WTC11 (cell line): Measurements from ENCODE around the gene UGP2. TPM values are rescaled to one million over a fixed set of nuclear protein-coding genes. Genes with fewer than 3 reads are reported as not detected.

Experiments used
- ATAC-seq: fragments of 200-7000 bp; cut with Tn5 transposase; 2 replicates; pipeline ENCODE4 v1.10.0; 2021; ENCODE audit warnings: mild to moderate bottlenecking, moderate library complexity
- CTCF ChIA-PET: fragments of 300-600 bp; sonication (Branson Sonifier 250); formaldehyde crosslinking; loops from one replicate; lab custom pipeline; 2021; ENCODE audit warnings: antibody characterized with exemption; lab: Charles Lee
- POLR2A ChIA-PET: fragments of 350-600 bp; sonication (Branson Sonifier 250); formaldehyde crosslinking; loops from one replicate; lab custom pipeline; 2021; ENCODE audit warnings: antibody characterized with exemption; lab: Charles Lee
- DNase-seq: peaks from one replicate; pipeline ENCODE4 v3.0.0; 2021; ENCODE audit warnings: low spot score
- H3K27ac Mint-ChIP-seq: 2 replicates; pipeline ENCODE4 v1.8.0; 2021; ENCODE audit warnings: mixed read lengths
- H3K27me3 Mint-ChIP-seq: 2 replicates; pipeline ENCODE4 v1.8.0; 2021; ENCODE audit warnings: low read depth, mild to moderate bottlenecking, moderate library complexity, mixed read lengths
- H3K36me3 Mint-ChIP-seq: 2 replicates; pipeline ENCODE4 v1.8.0; 2021; ENCODE audit warnings: mixed read lengths
- H3K4me1 Mint-ChIP-seq: 2 replicates; pipeline ENCODE4 v1.8.0; 2022; ENCODE audit warnings: mixed read lengths
- H3K4me3 Mint-ChIP-seq: 2 replicates; pipeline ENCODE4 v1.8.0; 2021; ENCODE audit warnings: mild to moderate bottlenecking, moderate library complexity, mixed read lengths
- H3K9me3 Mint-ChIP-seq: 2 replicates; pipeline ENCODE4 v1.8.0; 2021; ENCODE audit warnings: mixed read lengths
- GABPB1 ChIP-seq: sonication (generic); formaldehyde crosslinking; IDR thresholded peaks from 2 replicates; pipeline ENCODE4 v1.8.1; 2023; ENCODE audit warnings: mild to moderate bottlenecking, missing genetic modification reagents
- NR1H2 ChIP-seq: sonication (generic); formaldehyde crosslinking; IDR thresholded peaks from 2 replicates; pipeline ENCODE4 v1.9.0; 2021; ENCODE audit warnings: mild to moderate bottlenecking, moderate library complexity, missing genetic modification reagents
- NR3C1 ChIP-seq: sonication (generic); formaldehyde crosslinking; conservative IDR thresholded peaks from 2 replicates; pipeline ENCODE4 v1.8.1; 2023; ENCODE audit warnings: low read depth, mild to moderate bottlenecking, missing genetic modification reagents
- TEAD1 ChIP-seq: sonication (generic); formaldehyde crosslinking; IDR thresholded peaks from 2 replicates; pipeline ENCODE4 v1.8.0; 2022; ENCODE audit warnings: mild to moderate bottlenecking, missing genetic modification reagents
- ZBTB21 ChIP-seq: sonication (generic); formaldehyde crosslinking; IDR thresholded peaks from 2 replicates; pipeline ENCODE4 v1.8.1; 2023; ENCODE audit warnings: mild to moderate bottlenecking, missing genetic modification reagents, borderline replicate concordance
- ZNF263 ChIP-seq: sonication (generic); formaldehyde crosslinking; IDR thresholded peaks from 2 replicates; pipeline ENCODE4 v1.8.1; 2022; ENCODE audit warnings: low read depth, mild to moderate bottlenecking, moderate library complexity, missing genetic modification reagents
- ZNF423 ChIP-seq: fragments of 250-450 bp; sonication (Bioruptor Pico); IDR thresholded peaks from 2 replicates; pipeline ENCODE4 v2.1.2; 2022; ENCODE audit warnings: mild to moderate bottlenecking, moderate library complexity
- total RNA-seq: library from RNA; stranded (reverse); gene quantifications from 3 replicates; pipeline ENCODE4 v1.2.3, GENCODE V29; 2021
- TF ChIP-seq, protein P1 (sequence below): sonication (generic); formaldehyde crosslinking; IDR thresholded peaks from 2 replicates; pipeline ENCODE4 v1.8.0; 2023; ENCODE audit warnings: missing genetic modification reagents
- TF ChIP-seq, protein P2 (sequence below): sonication (generic); formaldehyde crosslinking; IDR thresholded peaks from 2 replicates; pipeline ENCODE4 v1.8.0; 2022; ENCODE audit warnings: mild to moderate bottlenecking, missing genetic modification reagents
- TF ChIP-seq, protein P3 (sequence below): sonication (generic); formaldehyde crosslinking; IDR thresholded peaks from 2 replicates; pipeline ENCODE4 v1.8.0; 2023; ENCODE audit warnings: mild to moderate bottlenecking, missing genetic modification reagents
- TF ChIP-seq, protein P4 (sequence below): sonication (generic); formaldehyde crosslinking; IDR thresholded peaks from 2 replicates; pipeline ENCODE4 v1.8.0; 2022; ENCODE audit warnings: missing genetic modification reagents
- TF ChIP-seq, protein P5 (sequence below): fragments of 250-450 bp; sonication (Bioruptor Pico); IDR thresholded peaks from 2 replicates; pipeline ENCODE4 v1.8.0; 2021; ENCODE audit warnings: mild to moderate bottlenecking
- TF ChIP-seq, protein P6 (sequence below): sonication (generic); formaldehyde crosslinking; IDR thresholded peaks from 2 replicates; pipeline ENCODE4 v1.8.1; 2023; ENCODE audit warnings: mild to moderate bottlenecking, missing genetic modification reagents, borderline replicate concordance
- TF ChIP-seq, protein P7 (sequence below): sonication (generic); formaldehyde crosslinking; IDR thresholded peaks from 2 replicates; pipeline ENCODE4 v1.8.1; 2023; ENCODE audit warnings: mild to moderate bottlenecking, missing genetic modification reagents

The UGP2 gene
- total RNA-seq, 1 experiment from 2014 or later: 543 TPM

DNA sequence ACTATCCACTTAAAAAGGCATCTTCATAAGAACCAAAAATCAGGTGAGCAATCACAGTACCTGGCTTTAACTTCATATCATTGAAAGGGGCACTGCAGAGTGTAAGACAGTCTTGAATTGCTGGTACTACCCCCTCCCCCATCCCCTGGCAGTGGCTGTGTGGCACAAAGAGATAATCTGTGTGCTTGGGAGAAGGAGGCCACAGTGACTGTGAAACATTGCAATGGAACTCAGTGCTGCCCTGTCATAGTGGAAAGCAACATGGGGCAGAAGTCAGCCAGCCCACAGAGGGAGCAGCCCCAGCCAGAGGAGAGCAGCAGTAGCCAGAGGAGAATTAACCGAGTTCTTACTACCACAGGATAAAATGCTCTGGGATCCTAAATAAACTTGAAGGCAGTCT, 45.3 kb upstream of the UGP2 start:
- H3K4me1 Mint-ChIP-seq: peaks cover 14% of the 10 kb centered on the region
- DNase-seq: no peak
- ChIA-PET POLR2A (no interaction called here), CTCF (no interaction called here)
- no peak overlapping the region for H3K4me3 Mint-ChIP-seq
- no peak overlapping the region for H3K27ac Mint-ChIP-seq
- H3K27me3 Mint-ChIP-seq: no peaks in the 10 kb centered on the region; the same call in 1 of the 2 replicates
- no peaks in the 10 kb centered on the region for H3K36me3 Mint-ChIP-seq
- TF ChIP-seq, protein P1, sequence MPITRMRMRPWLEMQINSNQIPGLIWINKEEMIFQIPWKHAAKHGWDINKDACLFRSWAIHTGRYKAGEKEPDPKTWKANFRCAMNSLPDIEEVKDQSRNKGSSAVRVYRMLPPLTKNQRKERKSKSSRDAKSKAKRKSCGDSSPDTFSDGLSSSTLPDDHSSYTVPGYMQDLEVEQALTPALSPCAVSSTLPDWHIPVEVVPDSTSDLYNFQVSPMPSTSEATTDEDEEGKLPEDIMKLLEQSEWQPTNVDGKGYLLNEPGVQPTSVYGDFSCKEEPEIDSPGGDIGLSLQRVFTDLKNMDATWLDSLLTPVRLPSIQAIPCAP: no peak
- no peak for TF ChIP-seq ZBTB21
- TF ChIP-seq, protein P2, sequence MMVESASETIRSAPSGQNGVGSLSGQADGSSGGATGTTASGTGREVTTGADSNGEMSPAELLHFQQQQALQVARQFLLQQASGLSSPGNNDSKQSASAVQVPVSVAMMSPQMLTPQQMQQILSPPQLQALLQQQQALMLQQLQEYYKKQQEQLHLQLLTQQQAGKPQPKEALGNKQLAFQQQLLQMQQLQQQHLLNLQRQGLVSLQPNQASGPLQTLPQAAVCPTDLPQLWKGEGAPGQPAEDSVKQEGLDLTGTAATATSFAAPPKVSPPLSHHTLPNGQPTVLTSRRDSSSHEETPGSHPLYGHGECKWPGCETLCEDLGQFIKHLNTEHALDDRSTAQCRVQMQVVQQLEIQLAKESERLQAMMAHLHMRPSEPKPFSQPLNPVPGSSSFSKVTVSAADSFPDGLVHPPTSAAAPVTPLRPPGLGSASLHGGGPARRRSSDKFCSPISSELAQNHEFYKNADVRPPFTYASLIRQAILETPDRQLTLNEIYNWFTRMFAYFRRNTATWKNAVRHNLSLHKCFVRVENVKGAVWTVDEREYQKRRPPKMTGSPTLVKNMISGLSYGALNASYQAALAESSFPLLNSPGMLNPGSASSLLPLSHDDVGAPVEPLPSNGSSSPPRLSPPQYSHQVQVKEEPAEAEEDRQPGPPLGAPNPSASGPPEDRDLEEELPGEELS (CRISPR knock-in tag): no peak
- TF ChIP-seq NR3C1 (CRISPR knock-in tag): no peak
- TF ChIP-seq, protein P3, sequence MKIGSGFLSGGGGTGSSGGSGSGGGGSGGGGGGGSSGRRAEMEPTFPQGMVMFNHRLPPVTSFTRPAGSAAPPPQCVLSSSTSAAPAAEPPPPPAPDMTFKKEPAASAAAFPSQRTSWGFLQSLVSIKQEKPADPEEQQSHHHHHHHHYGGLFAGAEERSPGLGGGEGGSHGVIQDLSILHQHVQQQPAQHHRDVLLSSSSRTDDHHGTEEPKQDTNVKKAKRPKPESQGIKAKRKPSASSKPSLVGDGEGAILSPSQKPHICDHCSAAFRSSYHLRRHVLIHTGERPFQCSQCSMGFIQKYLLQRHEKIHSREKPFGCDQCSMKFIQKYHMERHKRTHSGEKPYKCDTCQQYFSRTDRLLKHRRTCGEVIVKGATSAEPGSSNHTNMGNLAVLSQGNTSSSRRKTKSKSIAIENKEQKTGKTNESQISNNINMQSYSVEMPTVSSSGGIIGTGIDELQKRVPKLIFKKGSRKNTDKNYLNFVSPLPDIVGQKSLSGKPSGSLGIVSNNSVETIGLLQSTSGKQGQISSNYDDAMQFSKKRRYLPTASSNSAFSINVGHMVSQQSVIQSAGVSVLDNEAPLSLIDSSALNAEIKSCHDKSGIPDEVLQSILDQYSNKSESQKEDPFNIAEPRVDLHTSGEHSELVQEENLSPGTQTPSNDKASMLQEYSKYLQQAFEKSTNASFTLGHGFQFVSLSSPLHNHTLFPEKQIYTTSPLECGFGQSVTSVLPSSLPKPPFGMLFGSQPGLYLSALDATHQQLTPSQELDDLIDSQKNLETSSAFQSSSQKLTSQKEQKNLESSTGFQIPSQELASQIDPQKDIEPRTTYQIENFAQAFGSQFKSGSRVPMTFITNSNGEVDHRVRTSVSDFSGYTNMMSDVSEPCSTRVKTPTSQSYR (CRISPR knock-in tag): no peak
- no peak for TF ChIP-seq ZNF423 (CRISPR knock-in tag)
- TF ChIP-seq, all 79 proteins: peak for 0
- peaks cover 14% of the 10 kb centered on the region for H3K9me3 Mint-ChIP-seq
- ATAC-seq: no peak

DNA sequence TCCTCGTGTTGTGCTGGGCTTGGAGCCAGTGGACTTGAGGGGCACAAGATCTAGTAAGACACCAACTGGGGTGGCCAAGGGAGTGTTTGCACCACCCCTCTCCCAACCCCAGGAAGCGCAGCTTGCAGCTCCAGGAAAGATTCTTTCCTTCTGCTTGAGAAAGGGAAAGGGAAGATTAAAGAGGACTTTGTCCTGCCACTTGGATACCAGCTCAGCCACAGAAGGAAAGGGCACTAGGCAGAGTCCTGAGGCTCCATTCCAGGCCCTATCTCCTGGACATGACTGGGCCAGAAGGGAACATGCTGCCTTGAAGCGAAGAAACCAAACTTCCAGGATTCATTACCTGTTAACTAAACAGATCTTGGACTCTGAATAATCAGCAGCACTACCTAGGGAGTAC, 44.9 kb upstream of the UGP2 start:
- no peak for ATAC-seq
- Mint-ChIP-seq H3K4me1 (peaks cover 14% of the 10 kb centered on the region), H3K4me3 (no peak overlapping the region), H3K27ac (no peak overlapping the region), H3K36me3 (peaks cover 4% of the 10 kb centered on the region; the same call in 1 of the 2 replicates), H3K27me3 (peaks cover 3% of the 10 kb centered on the region; the same call in 1 of the 2 replicates), H3K9me3 (peaks cover 18% of the 10 kb centered on the region)
- ChIA-PET POLR2A (no interaction called here), CTCF (no interaction called here)
- DNase-seq: no peak
- no peak for TF ChIP-seq NR1H2
- TF ChIP-seq, protein P4, sequence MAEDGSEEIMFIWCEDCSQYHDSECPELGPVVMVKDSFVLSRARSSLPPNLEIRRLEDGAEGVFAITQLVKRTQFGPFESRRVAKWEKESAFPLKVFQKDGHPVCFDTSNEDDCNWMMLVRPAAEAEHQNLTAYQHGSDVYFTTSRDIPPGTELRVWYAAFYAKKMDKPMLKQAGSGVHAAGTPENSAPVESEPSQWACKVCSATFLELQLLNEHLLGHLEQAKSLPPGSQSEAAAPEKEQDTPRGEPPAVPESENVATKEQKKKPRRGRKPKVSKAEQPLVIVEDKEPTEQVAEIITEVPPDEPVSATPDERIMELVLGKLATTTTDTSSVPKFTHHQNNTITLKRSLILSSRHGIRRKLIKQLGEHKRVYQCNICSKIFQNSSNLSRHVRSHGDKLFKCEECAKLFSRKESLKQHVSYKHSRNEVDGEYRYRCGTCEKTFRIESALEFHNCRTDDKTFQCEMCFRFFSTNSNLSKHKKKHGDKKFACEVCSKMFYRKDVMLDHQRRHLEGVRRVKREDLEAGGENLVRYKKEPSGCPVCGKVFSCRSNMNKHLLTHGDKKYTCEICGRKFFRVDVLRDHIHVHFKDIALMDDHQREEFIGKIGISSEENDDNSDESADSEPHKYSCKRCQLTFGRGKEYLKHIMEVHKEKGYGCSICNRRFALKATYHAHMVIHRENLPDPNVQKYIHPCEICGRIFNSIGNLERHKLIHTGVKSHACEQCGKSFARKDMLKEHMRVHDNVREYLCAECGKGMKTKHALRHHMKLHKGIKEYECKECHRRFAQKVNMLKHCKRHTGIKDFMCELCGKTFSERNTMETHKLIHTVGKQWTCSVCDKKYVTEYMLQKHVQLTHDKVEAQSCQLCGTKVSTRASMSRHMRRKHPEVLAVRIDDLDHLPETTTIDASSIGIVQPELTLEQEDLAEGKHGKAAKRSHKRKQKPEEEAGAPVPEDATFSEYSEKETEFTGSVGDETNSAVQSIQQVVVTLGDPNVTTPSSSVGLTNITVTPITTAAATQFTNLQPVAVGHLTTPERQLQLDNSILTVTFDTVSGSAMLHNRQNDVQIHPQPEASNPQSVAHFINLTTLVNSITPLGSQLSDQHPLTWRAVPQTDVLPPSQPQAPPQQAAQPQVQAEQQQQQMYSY (CRISPR knock-in tag): no peak
- no peak for TF ChIP-seq TEAD1 (CRISPR knock-in tag)
- TF ChIP-seq, protein P5, sequence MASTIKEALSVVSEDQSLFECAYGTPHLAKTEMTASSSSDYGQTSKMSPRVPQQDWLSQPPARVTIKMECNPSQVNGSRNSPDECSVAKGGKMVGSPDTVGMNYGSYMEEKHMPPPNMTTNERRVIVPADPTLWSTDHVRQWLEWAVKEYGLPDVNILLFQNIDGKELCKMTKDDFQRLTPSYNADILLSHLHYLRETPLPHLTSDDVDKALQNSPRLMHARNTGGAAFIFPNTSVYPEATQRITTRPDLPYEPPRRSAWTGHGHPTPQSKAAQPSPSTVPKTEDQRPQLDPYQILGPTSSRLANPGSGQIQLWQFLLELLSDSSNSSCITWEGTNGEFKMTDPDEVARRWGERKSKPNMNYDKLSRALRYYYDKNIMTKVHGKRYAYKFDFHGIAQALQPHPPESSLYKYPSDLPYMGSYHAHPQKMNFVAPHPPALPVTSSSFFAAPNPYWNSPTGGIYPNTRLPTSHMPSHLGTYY (CRISPR knock-in tag): no peak
- no peak for TF ChIP-seq ZNF263 (CRISPR knock-in tag)
- TF ChIP-seq, all 79 proteins: peak for 0

DNA sequence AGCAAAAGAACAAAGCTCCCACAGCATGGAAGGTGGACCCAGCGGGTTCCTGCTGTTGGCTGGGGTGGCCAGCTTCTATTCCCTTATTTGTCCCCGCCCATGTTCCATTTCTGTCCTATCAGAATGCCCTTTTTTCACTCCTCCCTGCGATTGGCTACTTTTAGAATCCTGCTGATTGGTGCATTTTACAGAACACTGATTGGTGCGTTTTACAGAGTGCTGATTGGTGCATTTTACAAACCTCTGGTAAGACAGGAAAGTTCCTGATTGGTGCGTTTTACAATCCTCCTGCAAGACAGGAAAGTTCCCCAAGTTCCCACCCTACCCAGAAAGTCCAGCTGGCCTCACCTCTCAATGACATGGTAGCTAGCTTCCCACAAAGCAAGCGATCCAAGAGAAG, 40.2 kb upstream of the UGP2 start:
- ATAC-seq: no peak
- peaks cover 25% of the 10 kb centered on the region for H3K36me3 Mint-ChIP-seq
- peaks cover 5% of the 10 kb centered on the region; the same call in 1 of the 2 replicates for H3K27me3 Mint-ChIP-seq
- ChIA-PET CTCF (no interaction called here), POLR2A (no interaction called here)
- H3K9me3 Mint-ChIP-seq: peaks cover 31% of the 10 kb centered on the region
- H3K4me1 Mint-ChIP-seq: peaks cover 6% of the 10 kb centered on the region
- no peak for DNase-seq
- H3K27ac Mint-ChIP-seq: no peak overlapping the region
- H3K4me3 Mint-ChIP-seq: no peak overlapping the region
- TF ChIP-seq GABPB1 (CRISPR knock-in tag): no peak
- TF ChIP-seq, protein P6, sequence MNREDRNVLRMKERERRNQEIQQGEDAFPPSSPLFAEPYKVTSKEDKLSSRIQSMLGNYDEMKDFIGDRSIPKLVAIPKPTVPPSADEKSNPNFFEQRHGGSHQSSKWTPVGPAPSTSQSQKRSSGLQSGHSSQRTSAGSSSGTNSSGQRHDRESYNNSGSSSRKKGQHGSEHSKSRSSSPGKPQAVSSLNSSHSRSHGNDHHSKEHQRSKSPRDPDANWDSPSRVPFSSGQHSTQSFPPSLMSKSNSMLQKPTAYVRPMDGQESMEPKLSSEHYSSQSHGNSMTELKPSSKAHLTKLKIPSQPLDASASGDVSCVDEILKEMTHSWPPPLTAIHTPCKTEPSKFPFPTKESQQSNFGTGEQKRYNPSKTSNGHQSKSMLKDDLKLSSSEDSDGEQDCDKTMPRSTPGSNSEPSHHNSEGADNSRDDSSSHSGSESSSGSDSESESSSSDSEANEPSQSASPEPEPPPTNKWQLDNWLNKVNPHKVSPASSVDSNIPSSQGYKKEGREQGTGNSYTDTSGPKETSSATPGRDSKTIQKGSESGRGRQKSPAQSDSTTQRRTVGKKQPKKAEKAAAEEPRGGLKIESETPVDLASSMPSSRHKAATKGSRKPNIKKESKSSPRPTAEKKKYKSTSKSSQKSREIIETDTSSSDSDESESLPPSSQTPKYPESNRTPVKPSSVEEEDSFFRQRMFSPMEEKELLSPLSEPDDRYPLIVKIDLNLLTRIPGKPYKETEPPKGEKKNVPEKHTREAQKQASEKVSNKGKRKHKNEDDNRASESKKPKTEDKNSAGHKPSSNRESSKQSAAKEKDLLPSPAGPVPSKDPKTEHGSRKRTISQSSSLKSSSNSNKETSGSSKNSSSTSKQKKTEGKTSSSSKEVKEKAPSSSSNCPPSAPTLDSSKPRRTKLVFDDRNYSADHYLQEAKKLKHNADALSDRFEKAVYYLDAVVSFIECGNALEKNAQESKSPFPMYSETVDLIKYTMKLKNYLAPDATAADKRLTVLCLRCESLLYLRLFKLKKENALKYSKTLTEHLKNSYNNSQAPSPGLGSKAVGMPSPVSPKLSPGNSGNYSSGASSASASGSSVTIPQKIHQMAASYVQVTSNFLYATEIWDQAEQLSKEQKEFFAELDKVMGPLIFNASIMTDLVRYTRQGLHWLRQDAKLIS: no peak
- TF ChIP-seq, protein P7, sequence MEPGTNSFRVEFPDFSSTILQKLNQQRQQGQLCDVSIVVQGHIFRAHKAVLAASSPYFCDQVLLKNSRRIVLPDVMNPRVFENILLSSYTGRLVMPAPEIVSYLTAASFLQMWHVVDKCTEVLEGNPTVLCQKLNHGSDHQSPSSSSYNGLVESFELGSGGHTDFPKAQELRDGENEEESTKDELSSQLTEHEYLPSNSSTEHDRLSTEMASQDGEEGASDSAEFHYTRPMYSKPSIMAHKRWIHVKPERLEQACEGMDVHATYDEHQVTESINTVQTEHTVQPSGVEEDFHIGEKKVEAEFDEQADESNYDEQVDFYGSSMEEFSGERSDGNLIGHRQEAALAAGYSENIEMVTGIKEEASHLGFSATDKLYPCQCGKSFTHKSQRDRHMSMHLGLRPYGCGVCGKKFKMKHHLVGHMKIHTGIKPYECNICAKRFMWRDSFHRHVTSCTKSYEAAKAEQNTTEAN (CRISPR knock-in tag): no peak
